Ovary (tissue), 9 donors: Measurements from ENCODE around the gene SIGLEC6. TPM values are rescaled to one million over a fixed set of nuclear protein-coding genes. Genes with fewer than 3 reads are reported as not detected.

Experiments used
- DNase-seq, 5 donors: peaks; one replicate each; pipeline ENCODE4 v3.0.0-alpha.2; 2019 to 2020
- H3K27ac ChIP-seq, 2 donors: fragments of 200-600 bp; one replicate each; pipeline versions ENCODE4 v1.5.1 to v1.8.0; 2019 to 2022
- H3K27me3 ChIP-seq: fragments of 200-600 bp; one replicate; pipeline ENCODE4 v1.8.0; 2022
- H3K36me3 ChIP-seq: fragments of 200-600 bp; sonication (generic); one replicate; pipeline ENCODE4 v1.5.1; 2019
- H3K4me1 ChIP-seq: one replicate; pipeline ENCODE4 v1.8.1; 2013; ENCODE audit warnings: mild to moderate bottlenecking, moderate library complexity; ENCODE audit not compliant: insufficient read depth
- H3K4me3 ChIP-seq: fragments of 200-600 bp; sonication (generic); one replicate; pipeline ENCODE4 v1.5.1; 2017
- H3K9me3 ChIP-seq, 2 donors: fragments of 200-600 bp in 1 of 2; sonication (generic) in 1 of 2; one replicate each; pipeline versions ENCODE4 v1.5.1 to v1.8.1; 2013 to 2019; ENCODE audit warnings: mild to moderate bottlenecking in 1 of 2, moderate library complexity in 1 of 2
- CTCF ChIP-seq, 3 donors: fragments of 450-650 bp in 2 of 3; fragments of 200-600 bp in 1 of 3; IDR thresholded peaks; one replicate each; pipeline versions ENCODE4 v1.5.1 to v1.8.0; 2016 to 2022; ENCODE audit warnings: antibody characterized with exemption in 3 of 3, mild to moderate bottlenecking in 1 of 3
- EP300 ChIP-seq: sonication (generic); formaldehyde crosslinking; IDR thresholded peaks from one replicate; pipeline ENCODE4 v1.6.1; 2017; ENCODE audit warnings: antibody characterized with exemption
- POLR2A ChIP-seq: fragments of 450-650 bp; IDR thresholded peaks from one replicate; pipeline ENCODE4 v1.6.1; 2017; ENCODE audit warnings: antibody characterized with exemption, mild to moderate bottlenecking, moderate library complexity
- WGBS, 3 donors: extraction: QIAGEN DNeasy Blood & Tissue Kit in 1 of 3; methylation state at CpG; one replicate each; pipeline versions ENCODE4 v1.1.5 to v1.1.7; 2013 to 2017; 5-methylcytosine and 5-hydroxymethylcytosine counted together
- intact Hi-C, 4 donors: fragments of 100-400 bp; cut with DNase I; formaldehyde crosslinking; loops; one replicate each; pipeline versions ENCODE4 v1.11.0 to v1.15.1; 2022 to 2023
- polyA plus RNA-seq, 2 donors: library from polyadenylated mRNA; stranded (reverse); fragments of 200-250 nt in 1 of 2; fragments of 350-450 nt in 1 of 2; fragmentation: Illumina TruSeq in 1 of 2; extraction: RNeasy Lipid Tissue Mini Kit (QIAGEN cat#74804) in 1 of 2; gene quantifications; one replicate each; pipeline ENCODE4 v1.2.3, GENCODE V29; 2013 to 2014
- total RNA-seq, 7 donors: library from RNA; depleted of rRNA in 2 of 7; stranded (reverse); fragments of >200 nt in 2 of 7; fragmentation: NEBNext Ultra II Directional in 3 of 7; extraction: Animal tissue kit (Norgen Biotek cat#: 25700) in 3 of 7; gene quantifications; one replicate each; pipeline versions ENCODE4 v1.1.0 to v1.2.4, GENCODE V29; 2016 to 2023
- donor health status: DM: no; HTN: no; CAD: no; lungs with moderate emphysema.
- donor health status: DM: no; HTN: no; CAD: no.
- donor health status: Bipolar disorder and iron deficiency.
- donor health status: DM: yes; HTN: yes; CAD: no.
- donor health status: DM: no; HTN: no; CAD: no.
- donor health status: DM: yes; HTN: yes; CAD: no.

Gene SIGLEC6
- total and polyA plus RNA-seq, 9 donors, result 0.19 to 0.67 (median 0.42) TPM; not detected in 5

- H3K36me3 ChIP-seq, result no peaks in the 10 kb centered on the region
- WGBS, 3 donors, result 74 to 83% (median 78%) methylated on average over 1 of the region's 1 CpG
- DNase-seq, result no peak
- no peak overlapping the region for H3K27ac ChIP-seq
- H3K9me3 ChIP-seq, result peaks cover 0 to 3% of the 10 kb centered on the region in 2 donors
- intact Hi-C loops, result no loop called here
- no peaks in the 10 kb centered on the region for H3K4me1 ChIP-seq
- H3K4me3 ChIP-seq, result no peak overlapping the region
- TF ChIP-seq POLR2A (no peak), EP300 (no peak), CTCF (IDR thresholded peaks at IDR 0.05) (no peak)
- no peaks in the 10 kb centered on the region for H3K27me3 ChIP-seq
Observed at GRCh38 chr19:51535535-51535934, 4.1 kb upstream of the SIGLEC6 start.

GRCh38 chr19:51530616-51531015, 854 bp downstream of the SIGLEC6 start:
- Histone ChIP-seq H3K27me3 (no peaks in the 10 kb centered on the region), H3K4me3 (no peak overlapping the region), H3K9me3 (no peaks in the 10 kb centered on the region), H3K36me3 (no peaks in the 10 kb centered on the region), H3K27ac (no peak overlapping the region), H3K4me1 (no peaks in the 10 kb centered on the region)
- DNase-seq, result no peak
- TF ChIP-seq CTCF (IDR thresholded peaks at IDR 0.05) (no peak), POLR2A (no peak), EP300 (no peak)
- 82 to 92% (median 89%) methylated on average over 8 of the region's 8 CpGs for WGBS, 3 donors
- intact Hi-C loops, result no loop called here

- WGBS, 3 donors, result 62 to 80% (median 68%) methylated on average over 2 of the region's 2 CpGs
- TF ChIP-seq CTCF (IDR thresholded peaks at IDR 0.05) (no peak), EP300 (no peak), POLR2A (no peak)
Observed at GRCh38 chr19:51529301-51529700, 2.2 kb downstream of the SIGLEC6 start.

GRCh38 chr19:51525651-51526050, 5.8 kb downstream of the SIGLEC6 start:
- 43 to 59% (median 51%) methylated on average over 3 to 4 of the region's 4 CpGs for WGBS, 3 donors
- Histone ChIP-seq H3K27ac (no peak overlapping the region), H3K4me3 (no peak overlapping the region), H3K4me1 (no peaks in the 10 kb centered on the region), H3K9me3 (no peaks in the 10 kb centered on the region), H3K27me3 (no peaks in the 10 kb centered on the region), H3K36me3 (no peaks in the 10 kb centered on the region)
- intact Hi-C loops, result no loop called here
- no peak for DNase-seq
- TF ChIP-seq CTCF (IDR thresholded peaks at IDR 0.05) (no peak), EP300 (no peak), POLR2A (no peak)

More at GRCh38 chr19:51529301-51529700, 2.2 kb downstream of the SIGLEC6 start:
- H3K9me3 ChIP-seq, result no peaks in the 10 kb centered on the region
- no peak overlapping the region for H3K4me3 ChIP-seq
- DNase-seq, result no peak
- H3K4me1 ChIP-seq, result no peaks in the 10 kb centered on the region
- no peak overlapping the region for H3K27ac ChIP-seq
- intact Hi-C loops, result no loop called here
- H3K27me3 ChIP-seq, result no peaks in the 10 kb centered on the region
- H3K36me3 ChIP-seq, result no peaks in the 10 kb centered on the region
